ENCODE measurements around the gene LLCFC1. TPM values are rescaled to one million over a fixed set of nuclear protein-coding genes. Genes with fewer than 3 reads are reported as not detected.

Gene LLCFC1
- polyA plus RNA-seq, 1 of the 3 experiments (the other 2 are of a cell fraction) = not detected

GRCh38 chr7:142932386-142933091 is 6.7 kb upstream of the LLCFC1 start:
- ChIA-PET POLR2A (no interaction called here), CTCF (interaction anchor here (1.2 to 3.5 kb wide), 2 partner anchors 71 to 79 kb away, joined by 3 to 10 read pairs; no protein-coding TSS in a partner anchor)
- no peak for DNase-seq
- H4K20me1 ChIP-seq (ENCODE audit: insufficient read depth) = no peaks in the 10 kb centered on the region
- H3K4me2 ChIP-seq = no peak overlapping the region
- no peak for TF ChIP-seq GATA2 (CRISPR knock-in tag; IDR thresholded peaks at IDR 0.05)
- TF ChIP-seq, protein P1, sequence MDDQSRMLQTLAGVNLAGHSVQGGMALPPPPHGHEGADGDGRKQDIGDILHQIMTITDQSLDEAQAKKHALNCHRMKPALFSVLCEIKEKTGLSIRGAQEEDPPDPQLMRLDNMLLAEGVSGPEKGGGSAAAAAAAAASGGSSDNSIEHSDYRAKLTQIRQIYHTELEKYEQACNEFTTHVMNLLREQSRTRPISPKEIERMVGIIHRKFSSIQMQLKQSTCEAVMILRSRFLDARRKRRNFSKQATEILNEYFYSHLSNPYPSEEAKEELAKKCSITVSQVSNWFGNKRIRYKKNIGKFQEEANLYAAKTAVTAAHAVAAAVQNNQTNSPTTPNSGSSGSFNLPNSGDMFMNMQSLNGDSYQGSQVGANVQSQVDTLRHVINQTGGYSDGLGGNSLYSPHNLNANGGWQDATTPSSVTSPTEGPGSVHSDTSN (IDR thresholded peaks at IDR 0.05) = no peak
- TF ChIP-seq POLR2AphosphoS5 (IDR thresholded peaks at IDR 0.05; ENCODE audit: low read depth, low read length) = no peak
- H3K36me3 ChIP-seq (replicated peaks in 1 of 2; ENCODE audit: control insufficient read depth in 1 of 2, insufficient read depth in 2 of 2, low read length in 1 of 2) = no peaks in the 10 kb centered on the region
- WGBS (ENCODE audit: low lambda C conversion rate) = 17% methylated on average over 5 of the region's 5 CpGs
- no peaks in the 10 kb centered on the region for H3F3A ChIP-seq (replicated peaks; ENCODE audit: insufficient read depth)
- H3K4me1 ChIP-seq (ENCODE audit: control insufficient read depth in 1 of 2, insufficient read depth in 2 of 2, low read depth in 1 of 2, low read length in 1 of 2) = no peaks in the 10 kb centered on the region
- H3K27me3 ChIP-seq (ENCODE audit: insufficient read depth) = peaks cover 43% of the 10 kb centered on the region; the same call in 1 of the 2 replicates
- H3K4me3 ChIP-seq (ENCODE audit: low read depth in 2 of 2, low read length in 1 of 2) = no peak overlapping the region
- H3K79me2 ChIP-seq (ENCODE audit: insufficient read depth) = no peaks in the 10 kb centered on the region
- no peak overlapping the region for H2AFZ ChIP-seq (ENCODE audit: low read depth)
- no peak overlapping the region for H3K27ac ChIP-seq (ENCODE audit: low read depth in 2 of 2, low read length in 1 of 2)
- H3K9me3 ChIP-seq = no peaks in the 10 kb centered on the region
- H3K9me2 ChIP-seq = no peaks in the 10 kb centered on the region
- H3K9ac ChIP-seq = no peak overlapping the region

DNA sequence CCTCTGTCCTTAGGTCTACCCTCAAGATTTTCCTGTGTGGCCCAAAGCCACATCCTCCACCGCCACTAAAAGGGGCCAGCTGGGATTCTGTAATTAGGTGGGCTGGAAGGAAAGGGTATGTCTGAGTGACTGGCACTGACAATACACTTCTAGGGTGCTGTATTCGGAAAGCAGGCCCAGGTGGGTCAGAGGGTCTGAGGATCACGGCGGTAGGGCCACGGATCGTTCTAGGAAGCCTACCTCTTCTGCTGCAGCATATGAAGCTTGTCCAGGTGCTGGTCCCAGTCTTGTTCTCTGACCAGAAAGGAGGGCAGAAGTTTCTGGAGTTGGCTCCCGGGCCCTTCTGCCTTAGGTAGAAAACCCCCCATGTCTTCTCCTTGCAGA is 6.2 kb upstream of the LLCFC1 start:
- TF ChIP-seq MXI1 (IDR thresholded peaks at IDR 0.05; ENCODE audit: low read depth, low read length) = no peak
- TF ChIP-seq YY1 (IDR thresholded peaks at IDR 0.05; ENCODE audit: low read depth) = no peak
- H3F3A ChIP-seq (replicated peaks; ENCODE audit: insufficient read depth) = no peaks in the 10 kb centered on the region
- H4K20me1 ChIP-seq (ENCODE audit: insufficient read depth) = no peaks in the 10 kb centered on the region
- no peaks in the 10 kb centered on the region for H3K9me3 ChIP-seq
- no peaks in the 10 kb centered on the region for H3K4me1 ChIP-seq (ENCODE audit: control insufficient read depth in 1 of 2, insufficient read depth in 2 of 2, low read depth in 1 of 2, low read length in 1 of 2)
- H3K27me3 ChIP-seq (ENCODE audit: insufficient read depth) = peaks cover 46% of the 10 kb centered on the region; the same call in 1 of the 2 replicates
- ChIA-PET POLR2A (no interaction called here), CTCF (interaction anchor here (1.2 to 3.5 kb wide), 2 partner anchors 70 to 79 kb away, joined by 3 to 10 read pairs; no protein-coding TSS in a partner anchor)
- H3K36me3 ChIP-seq (replicated peaks in 1 of 2; ENCODE audit: control insufficient read depth in 1 of 2, insufficient read depth in 2 of 2, low read length in 1 of 2) = no peaks in the 10 kb centered on the region
- no peak overlapping the region for H3K4me3 ChIP-seq (ENCODE audit: low read depth in 2 of 2, low read length in 1 of 2)
- no peak overlapping the region for H3K9ac ChIP-seq
- H3K27ac ChIP-seq (ENCODE audit: low read depth in 2 of 2, low read length in 1 of 2) = no peak overlapping the region
- DNase-seq = no peak
- H3K9me2 ChIP-seq = no peaks in the 10 kb centered on the region
- 33% methylated on average over 7 of the region's 7 CpGs for WGBS (ENCODE audit: low lambda C conversion rate)
- no peak overlapping the region for H2AFZ ChIP-seq (ENCODE audit: low read depth)
- H3K4me2 ChIP-seq = no peak overlapping the region
- H3K79me2 ChIP-seq (ENCODE audit: insufficient read depth) = no peaks in the 10 kb centered on the region

DNA sequence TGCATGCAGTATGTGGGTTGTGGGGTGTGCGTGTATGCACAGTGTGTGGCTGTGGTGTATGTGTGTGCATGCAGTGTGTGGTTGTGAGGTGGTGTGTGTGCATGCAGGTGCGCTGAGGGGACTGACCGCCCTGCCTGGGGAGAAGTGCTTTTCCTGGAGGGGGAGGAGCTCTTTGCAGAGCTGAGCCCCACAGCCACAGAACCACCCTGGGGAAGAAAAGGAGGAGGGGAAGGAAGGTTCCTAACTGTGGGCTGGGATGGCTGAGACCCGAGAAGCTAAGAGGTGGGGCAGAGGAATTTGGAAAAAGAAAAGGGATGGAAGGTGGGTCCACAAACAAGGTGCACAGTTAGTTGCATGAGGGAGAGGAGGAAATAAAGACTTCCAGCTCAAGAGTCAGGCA is 5.7 kb upstream of the LLCFC1 start, which contains the start of gene TRPV5:
Gene TRPV5, minus strand, starts transcription at position 123 of the 400 bp plus-strand sequence. CDS start 287 bp downstream, outside the sequence.
- no peaks in the 10 kb centered on the region for H4K20me1 ChIP-seq (ENCODE audit: insufficient read depth)
- no peak for DNase-seq
- H3K4me2 ChIP-seq = no peak within 1 kb of the TSS
- TF ChIP-seq NRF1 (IDR thresholded peaks at IDR 0.05; ENCODE audit: low read depth, low read length) (no peak), FOSL2 (IDR thresholded peaks at IDR 0.05; ENCODE audit: borderline replicate concordance, low read depth) (no peak), JUND (IDR thresholded peaks at IDR 0.05) (no peak), USF1 (IDR thresholded peaks at IDR 0.05; ENCODE audit: borderline replicate concordance, low read depth) (no peak), SIN3A (IDR thresholded peaks at IDR 0.05; ENCODE audit: borderline replicate concordance, low read depth, low read length) (no peak), NFIC (IDR thresholded peaks at IDR 0.05; ENCODE audit: borderline replicate concordance) (no peak)
- TF ChIP-seq, protein P1 (IDR thresholded peaks at IDR 0.05) = no peak
- H3K4me1 ChIP-seq (ENCODE audit: control insufficient read depth in 1 of 2, insufficient read depth in 2 of 2, low read depth in 1 of 2, low read length in 1 of 2) = no peaks in the 10 kb centered on the region
- no peak within 1 kb of the TSS for H2AFZ ChIP-seq (ENCODE audit: low read depth)
- no peak within 1 kb of the TSS for H3K9ac ChIP-seq
- H3F3A ChIP-seq (replicated peaks; ENCODE audit: insufficient read depth) = no peaks in the 10 kb centered on the region
- ChIA-PET CTCF (interaction anchor here (1.2 to 3.5 kb wide), 2 partner anchors 70 to 80 kb away, joined by 3 to 10 read pairs; no protein-coding TSS in a partner anchor), POLR2A (no interaction called here)
- peaks cover 51% of the 10 kb centered on the region; the same call in 1 of the 2 replicates for H3K27me3 ChIP-seq (ENCODE audit: insufficient read depth)
- no peaks in the 10 kb centered on the region for H3K9me3 ChIP-seq
- 42% methylated on average over 4 of the region's 4 CpGs for WGBS (ENCODE audit: low lambda C conversion rate)
- H3K4me3 ChIP-seq (ENCODE audit: low read depth in 2 of 2, low read length in 1 of 2) = no peak within 1 kb of the TSS
- no peaks in the 10 kb centered on the region for H3K36me3 ChIP-seq (replicated peaks in 1 of 2; ENCODE audit: control insufficient read depth in 1 of 2, insufficient read depth in 2 of 2, low read length in 1 of 2)
- H3K9me2 ChIP-seq = no peaks in the 10 kb centered on the region
- H3K79me2 ChIP-seq (ENCODE audit: insufficient read depth) = no peaks in the 10 kb centered on the region
- H3K27ac ChIP-seq (ENCODE audit: low read depth in 2 of 2, low read length in 1 of 2) = no peak within 1 kb of the TSS
